HG03558 (cell line): ENCODE data around the gene FAM219B.

Experiments
- ATAC-seq: cut with Tn5 transposase; IDR thresholded peaks from one replicate; pipeline ENCODE4 v1.9.1; 2021; ENCODE audit warnings: moderate number of reproducible peaks; ENCODE audit not compliant: unreplicated experiment; ENCODE audit errors: extremely low read depth

The FAM219B gene

GRCh38 chr15:74854453-74855022 is 52.1 kb downstream of the FAM219B start:
- no peak for ATAC-seq

- ATAC-seq, result no peak
Measured at GRCh38 chr15:74851960-74852359, 54.7 kb downstream of the FAM219B start.

- ATAC-seq, result no peak
Measured at GRCh38 chr15:74850393-74850792, 56.3 kb downstream of the FAM219B start.
